Common myeloid progenitor, CD34-positive (primary cell): Measurements from ENCODE around the gene ADCY9.
"Not testable (repeated sequence)": the region's sequence is repeated elsewhere in the genome, so short reads cannot be mapped to it uniquely, and the experiment has no call there.

Experiments used
- CTCF ChIA-PET: fragments of 350-600 bp; sonication (Branson Sonifier 250); formaldehyde crosslinking; loops from one replicate; lab custom pipeline; 2021; ENCODE audit warnings: antibody characterized with exemption; lab: Charles Lee
- POLR2A ChIA-PET: fragments of 350-600 bp; sonication (Branson Sonifier 250); formaldehyde crosslinking; loops from one replicate; lab custom pipeline; 2021; ENCODE audit warnings: antibody characterized with exemption; lab: Charles Lee
- DNase-seq, 3 donors: peaks; one replicate each; pipeline versions ENCODE4 v3.0.0 to v3.0.0-alpha.2; 2013
- H3K27ac ChIP-seq, 2 experiments: 1 replicate in 1 of 2; 2 replicates in 1 of 2; pipeline ENCODE4 v1.7.0; 2013; ENCODE audit warnings: inconsistent platforms in 2 of 2, low read length in 2 of 2, mild to moderate bottlenecking in 2 of 2, low read depth in 1 of 2, moderate library complexity in 1 of 2; ENCODE audit not compliant: severe bottlenecking in 2 of 2, insufficient read depth in 1 of 2, poor library complexity in 1 of 2
- H3K27me3 ChIP-seq, 5 experiments: replicated peaks in 2 of 5; 1 replicate in 3 of 5; 2 replicates in 2 of 5; pipeline versions ENCODE4 v1.6.1 to v1.7.0; 2013; ENCODE audit warnings: low read length in 4 of 5, mild to moderate bottlenecking in 2 of 5, moderate library complexity in 2 of 5, inconsistent platforms in 1 of 5; ENCODE audit not compliant: insufficient read depth in 5 of 5, control insufficient read depth in 4 of 5
- H3K36me3 ChIP-seq, 4 experiments: 1 replicate in 2 of 4; 2 replicates in 2 of 4; pipeline versions ENCODE4 v1.6.1 to v1.7.0; 2013; ENCODE audit warnings: low read length in 3 of 4, control low read depth in 1 of 4, mild to moderate bottlenecking in 1 of 4; ENCODE audit not compliant: control insufficient read depth in 4 of 4, insufficient read depth in 4 of 4
- H3K4me1 ChIP-seq, 4 experiments: 1 replicate in 3 of 4; 2 replicates in 1 of 4; pipeline versions ENCODE4 v1.6.1 to v1.7.1; 2013; ENCODE audit warnings: low read length in 3 of 4, mild to moderate bottlenecking in 3 of 4, control low read depth in 1 of 4, inconsistent platforms in 1 of 4, moderate library complexity in 1 of 4; ENCODE audit not compliant: control insufficient read depth in 4 of 4, insufficient read depth in 4 of 4; ENCODE audit errors: control extremely low read depth in 1 of 4
- H3K4me3 ChIP-seq, 7 experiments: 1 replicate in 4 of 7; 2 replicates in 3 of 7; pipeline versions ENCODE4 v1.5.1 to v1.7.0; 2013; ENCODE audit warnings: mild to moderate bottlenecking in 7 of 7, low read length in 6 of 7, moderate library complexity in 6 of 7, inconsistent platforms in 2 of 7, low read depth in 2 of 7, control low read depth in 1 of 7; ENCODE audit not compliant: insufficient read depth in 4 of 7, control insufficient read depth in 1 of 7; ENCODE audit errors: extremely low read depth in 1 of 7
- H3K9me3 ChIP-seq, 5 experiments: 1 replicate in 4 of 5; 2 replicates in 1 of 5; pipeline versions ENCODE4 v1.6.1 to v1.7.1; 2013; ENCODE audit warnings: low read length in 4 of 5, mild to moderate bottlenecking in 2 of 5, inconsistent platforms in 1 of 5, low read depth in 1 of 5, moderate library complexity in 1 of 5; ENCODE audit not compliant: control insufficient read depth in 4 of 5, insufficient read depth in 2 of 5; ENCODE audit errors: control extremely low read depth in 1 of 5
- WGBS: methylation state at CpG from one replicate; pipeline ENCODE4 v1.1.5; 2013; ENCODE audit not compliant: insufficient coverage; 5-methylcytosine and 5-hydroxymethylcytosine counted together

ADCY9 gene

DNA sequence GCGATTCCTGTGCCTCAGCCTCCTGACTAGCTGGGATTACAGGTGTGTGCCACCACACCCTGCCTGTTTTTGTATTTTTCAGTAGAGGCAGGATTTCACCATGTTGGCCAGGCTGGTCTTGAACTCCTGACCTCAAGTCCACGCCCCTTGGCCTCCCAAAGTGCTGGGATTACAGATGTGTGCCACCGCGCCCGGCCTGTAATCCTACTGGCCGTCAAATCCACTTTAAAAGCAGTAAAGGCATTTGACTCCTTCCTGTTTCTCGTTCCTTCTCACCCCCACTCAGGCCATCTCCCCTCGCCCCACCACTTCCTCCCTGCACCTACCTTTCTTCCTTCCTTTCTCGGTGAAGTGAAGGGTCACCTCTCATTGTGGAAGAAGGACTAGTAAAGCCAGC lies 166.3 kb downstream of the ADCY9 start:
- POLR2A ChIA-PET, result no interaction called here
- Histone ChIP-seq H3K9me3 (peaks cover 0 to 3% (median 0%) of the 10 kb centered on the region in 5 experiments), H3K4me1 (peaks cover 0 to 4% (median 0%) of the 10 kb centered on the region in 4 experiments), H3K36me3 (no peaks in the 10 kb centered on the region), H3K27ac (no peak overlapping the region), H3K27me3 (peaks cover 0 to 47% (median 11%) of the 10 kb centered on the region in 5 experiments), H3K4me3 (no peak overlapping the region)
- CTCF ChIA-PET, result interaction anchor here (0.8 to 2.0 kb wide), 4 partner anchors 10 to 155 kb away, joined by 4 to 7 read pairs (median 4); no protein-coding TSS in a partner anchor
- 54% methylated on average over 8 of the region's 9 CpGs for WGBS
- no peak for DNase-seq

- DNase-seq, result no peak
- CTCF ChIA-PET, result interaction anchor here (0.8 to 2.0 kb wide), 3 partner anchors 9 to 154 kb away, joined by 4 to 7 read pairs (median 4); no protein-coding TSS in a partner anchor
- Histone ChIP-seq H3K27ac (no peak overlapping the region), H3K4me1 (peaks cover 0 to 2% (median 0%) of the 10 kb centered on the region in 4 experiments), H3K27me3 (peaks cover 0 to 42% (median 11%) of the 10 kb centered on the region in 5 experiments), H3K36me3 (no peaks in the 10 kb centered on the region), H3K4me3 (no peak overlapping the region), H3K9me3 (peaks cover 0 to 3% (median 0%) of the 10 kb centered on the region in 5 experiments)
- 60% methylated on average over 10 of the region's 14 CpGs for WGBS
- POLR2A ChIA-PET, result no interaction called here
Observed at GRCh38 chr16:3949287-3949686, 167.0 kb downstream of the ADCY9 start.

DNA sequence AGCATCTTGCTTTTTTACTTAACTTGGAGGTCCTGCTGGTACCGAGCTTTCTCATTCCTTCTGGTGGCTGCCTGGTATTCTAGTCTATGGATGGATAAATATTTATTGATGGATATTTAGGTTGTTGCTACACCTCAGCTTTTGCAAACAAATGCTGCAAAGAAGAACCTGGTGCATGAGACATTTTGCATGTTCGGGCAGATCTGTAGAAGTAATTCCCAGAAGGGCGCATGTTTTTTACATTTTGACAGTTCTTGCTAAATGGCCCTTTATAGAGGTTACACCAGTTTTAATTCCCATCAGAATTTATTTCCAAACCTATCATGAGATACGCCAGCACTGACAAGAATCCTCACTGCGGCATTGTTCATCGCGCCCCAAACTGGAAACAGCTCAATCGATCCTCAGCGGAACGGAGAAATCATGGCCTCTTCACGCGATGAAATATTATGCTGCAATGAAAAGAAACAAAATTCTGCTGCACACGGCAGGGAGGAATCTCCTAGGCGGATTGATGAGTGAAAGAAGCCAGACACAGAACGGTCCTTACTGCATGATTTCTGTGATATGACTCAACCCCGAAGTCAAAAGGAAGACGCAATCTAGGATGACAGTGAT lies 167.8 kb downstream of the ADCY9 start:
- H3K9me3 ChIP-seq, result peaks cover 0 to 3% (median 0%) of the 10 kb centered on the region in 5 experiments
- no peaks in the 10 kb centered on the region for H3K4me1 ChIP-seq
- peaks cover 0 to 35% (median 4%) of the 10 kb centered on the region in 5 experiments for H3K27me3 ChIP-seq
- H3K27ac ChIP-seq, result no peak overlapping the region
- ChIA-PET POLR2A (no interaction called here), CTCF (interaction anchor here (1.8 to 2.0 kb wide), 2 partner anchors 8 to 10 kb away, joined by 4 to 7 read pairs; no protein-coding TSS in a partner anchor)
- no peak overlapping the region for H3K4me3 ChIP-seq
- no peaks in the 10 kb centered on the region for H3K36me3 ChIP-seq
- WGBS, result 97% methylated on average over 17 of the region's 17 CpGs
- DNase-seq, result no peak

GRCh38 chr16:3946604-3947180 lies 169.6 kb downstream of the ADCY9 start:
- Histone ChIP-seq H3K9me3 (peaks cover 0 to 6% (median 2%) of the 10 kb centered on the region in 5 experiments), H3K4me3 (no peak overlapping the region), H3K4me1 (no peaks in the 10 kb centered on the region), H3K27ac (no peak overlapping the region), H3K27me3 (peaks cover 0 to 27% (median 4%) of the 10 kb centered on the region in 5 experiments), H3K36me3 (no peaks in the 10 kb centered on the region)
- ChIA-PET POLR2A (no interaction called here), CTCF (no interaction called here)
- no peak for DNase-seq
- 93% methylated on average over 19 of the region's 20 CpGs for WGBS

GRCh38 chr16:3945751-3946603 lies 170.3 kb downstream of the ADCY9 start:
- CTCF ChIA-PET, result no interaction called here
- H3K4me3 ChIP-seq, result no peak overlapping the region

GRCh38 chr16:3944457-3944856 lies 171.8 kb downstream of the ADCY9 start:
- H3K36me3 ChIP-seq, H3K4me1 ChIP-seq, H3K27ac ChIP-seq, CTCF ChIA-PET, H3K4me3 ChIP-seq, DNase-seq, H3K9me3 ChIP-seq: not testable (repeated sequence)
- H3K27me3 ChIP-seq, result peaks cover 0 to 16% (median 2%) of the 10 kb centered on the region in 5 experiments
- POLR2A ChIA-PET, result interaction anchor here (0.7 kb wide), 1 partner anchor 10 kb away, joined by 3 read pairs; no protein-coding TSS in a partner anchor
- no CpG with 5 or more reads among the region's 2 CpGs for WGBS

More at GRCh38 chr16:3945751-3946603, 170.3 kb downstream of the ADCY9 start:
- H3K9me3 ChIP-seq, result peaks cover 0 to 6% (median 2%) of the 10 kb centered on the region in 5 experiments
- no peaks in the 10 kb centered on the region for H3K4me1 ChIP-seq
- POLR2A ChIA-PET, result no interaction called here
- DNase-seq, result no peak
- H3K27ac ChIP-seq, result no peak overlapping the region
- no peaks in the 10 kb centered on the region for H3K36me3 ChIP-seq
- H3K27me3 ChIP-seq, result peaks cover 0 to 24% (median 4%) of the 10 kb centered on the region in 5 experiments
- WGBS, result 88% methylated on average over 7 of the region's 11 CpGs
